ENCODE measurements around the gene WDPCP. TPM values are rescaled to one million over a fixed set of nuclear protein-coding genes. Genes with fewer than 3 reads are reported as not detected.
A peak's percentile ranks its signal among the peaks of the same experiment; 100 is the strongest.

WDPCP gene
- total and polyA plus RNA-seq, 2 of the 13 experiments (the other 11 are each of a cell fraction or from before 2014, with no cell fraction given) = 2.9 to 5.2 TPM

- peak; percentile 80; the same call in 1 of the 2 replicates for TF ChIP-seq THAP9 (CRISPR knock-in tag; IDR thresholded peaks at IDR 0.05; ENCODE audit: borderline replicate concordance)
- TF ChIP-seq HIC2 (CRISPR knock-in tag; IDR thresholded peaks at IDR 0.05; ENCODE audit: low read depth) = peak; percentile 15; the same call in 1 of the 2 replicates
- peak; percentile 79 for TF ChIP-seq POGK (CRISPR knock-in tag; conservative IDR thresholded peaks at IDR 0.05)
- no peak for TF ChIP-seq CCAR2 (optimal IDR thresholded peaks at IDR 0.05; ENCODE audit: low read depth, low read length)
- no peak for TF ChIP-seq KLF11 (CRISPR knock-in tag; IDR thresholded peaks at IDR 0.05)
- no peak for TF ChIP-seq MAFG (CRISPR knock-in tag; IDR thresholded peaks at IDR 0.05)
- TF ChIP-seq NR2F6 (IDR thresholded peaks at IDR 0.05) = peak; percentile 73
- TF ChIP-seq NR2F6 (CRISPR knock-in tag; IDR thresholded peaks at IDR 0.05) = peak; percentile 58; the same call in 1 of the 2 replicates
- TF ChIP-seq ZSCAN21 (CRISPR knock-in tag; IDR thresholded peaks at IDR 0.05; ENCODE audit: borderline replicate concordance) = no peak
- no peak for TF ChIP-seq CREBL2 (CRISPR knock-in tag; IDR thresholded peaks at IDR 0.05; ENCODE audit: borderline replicate concordance)
- no peak for TF ChIP-seq ZNF766 (CRISPR knock-in tag; IDR thresholded peaks at IDR 0.05; ENCODE audit: borderline replicate concordance)
- TF ChIP-seq SPEN (CRISPR knock-in tag; IDR thresholded peaks at IDR 0.05; ENCODE audit: low read depth) = peak; percentile 94
- peak; percentile 94 for TF ChIP-seq ATF2 (CRISPR knock-in tag; IDR thresholded peaks at IDR 0.05)
- peak; percentile 97 for TF ChIP-seq ARID3A (IDR thresholded peaks at IDR 0.05; ENCODE audit: low read depth, low read length)
- no peak for TF ChIP-seq ZNF512B (CRISPR knock-in tag; IDR thresholded peaks at IDR 0.05; ENCODE audit: borderline replicate concordance)
Measured at GRCh38 chr2:63588385-63589147, at the start of gene WDPCP, which contains the start of gene MDH1 (continued).

All from HepG2 (cell line).